GM21390 (cell line): ENCODE results near the gene CGB3.

Source experiments
- ATAC-seq: cut with Tn5 transposase; IDR thresholded peaks from one replicate; pipeline ENCODE4 v1.9.1; 2021; ENCODE audit not compliant: unreplicated experiment

Gene CGB3

GRCh38 chr19:48989701-48990291 lies 34.3 kb downstream of the CGB3 start:
- ATAC-seq: no peak

GRCh38 chr19:48988860-48989259 lies 35.3 kb downstream of the CGB3 start:
- no peak for ATAC-seq

- no peak for ATAC-seq
Observed at GRCh38 chr19:48988286-48988685, 35.8 kb downstream of the CGB3 start.

GRCh38 chr19:48987323-48987722 lies 36.8 kb downstream of the CGB3 start:
- no peak for ATAC-seq

GRCh38 chr19:48986211-48986610 lies 37.9 kb downstream of the CGB3 start:
- ATAC-seq: no peak

- ATAC-seq: no peak
Observed at GRCh38 chr19:48985711-48986110, 38.4 kb downstream of the CGB3 start.

- no peak for ATAC-seq
Observed at GRCh38 chr19:48982280-48982679, 41.9 kb downstream of the CGB3 start.

- no peak for ATAC-seq
Observed at GRCh38 chr19:48977061-48977460, 47.1 kb downstream of the CGB3 start.

GRCh38 chr19:48975947-48976847 lies 47.9 kb downstream of the CGB3 start:
- ATAC-seq: no peak
